HFFc6 (cell line): ENCODE measurements around the gene ASCC2. TPM values are rescaled to one million over a fixed set of nuclear protein-coding genes. Genes with fewer than 3 reads are reported as not detected.

Source experiments
- DNase-seq: peaks from one replicate; pipeline ENCODE4 v3.0.0-alpha.2; 2018
- H3K27ac Mint-ChIP-seq: 2 replicates; pipeline ENCODE4 v1.8.0; 2020; ENCODE audit warnings: mild to moderate bottlenecking, mixed read lengths
- H3K27me3 Mint-ChIP-seq: 2 replicates; pipeline ENCODE4 v1.8.0; 2021; ENCODE audit warnings: mild to moderate bottlenecking, moderate library complexity, mixed read lengths; ENCODE audit not compliant: insufficient read depth
- H3K36me3 Mint-ChIP-seq: 2 replicates; pipeline ENCODE4 v1.8.0; 2021; ENCODE audit warnings: low read depth, mixed read lengths
- H3K4me1 Mint-ChIP-seq: 2 replicates; pipeline ENCODE4 v1.8.0; 2020; ENCODE audit warnings: low read depth, mixed read lengths
- H3K4me3 Mint-ChIP-seq: 2 replicates; pipeline ENCODE4 v1.8.0; 2020; ENCODE audit warnings: mild to moderate bottlenecking, moderate library complexity, mixed read lengths
- H3K9me3 Mint-ChIP-seq: 2 replicates; pipeline ENCODE4 v1.8.0; 2020; ENCODE audit warnings: mild to moderate bottlenecking, mixed read lengths
- total RNA-seq, 6 experiments: library from RNA; stranded (reverse); fragmentation: NEBNext Ultra II Directional; extraction: Animal tissue kit (Norgen Biotek cat#: 25700); gene quantifications; 2 replicates in 1 of 6; 3 replicates in 5 of 6; pipeline ENCODE4 v1.2.3, GENCODE V29; 2021
- TF ChIP-seq, protein P1 (sequence below): fragments of 200-600 bp; sonication (generic); IDR thresholded peaks from 2 replicates; pipeline ENCODE4 v1.5.0; 2021; ENCODE audit warnings: antibody characterized with exemption, mild to moderate bottlenecking

Gene ASCC2
- total RNA-seq, 6 experiments from 2014 or later = 60.1 to 73.6 (median 66.4) TPM

GRCh38 chr22:29813563-29813962 is 24.5 kb downstream of the ASCC2 start:
- no peak overlapping the region for H3K27ac Mint-ChIP-seq
- peaks cover 3% of the 10 kb centered on the region; the same call in 1 of the 2 replicates for H3K27me3 Mint-ChIP-seq
- no peaks in the 10 kb centered on the region for H3K9me3 Mint-ChIP-seq
- peaks cover 24% of the 10 kb centered on the region; the same call in 1 of the 2 replicates for H3K4me1 Mint-ChIP-seq
- no peak overlapping the region for H3K4me3 Mint-ChIP-seq
- H3K36me3 Mint-ChIP-seq = peaks cover 27% of the 10 kb centered on the region
- DNase-seq = peak; percentile 43
- TF ChIP-seq, protein P1, sequence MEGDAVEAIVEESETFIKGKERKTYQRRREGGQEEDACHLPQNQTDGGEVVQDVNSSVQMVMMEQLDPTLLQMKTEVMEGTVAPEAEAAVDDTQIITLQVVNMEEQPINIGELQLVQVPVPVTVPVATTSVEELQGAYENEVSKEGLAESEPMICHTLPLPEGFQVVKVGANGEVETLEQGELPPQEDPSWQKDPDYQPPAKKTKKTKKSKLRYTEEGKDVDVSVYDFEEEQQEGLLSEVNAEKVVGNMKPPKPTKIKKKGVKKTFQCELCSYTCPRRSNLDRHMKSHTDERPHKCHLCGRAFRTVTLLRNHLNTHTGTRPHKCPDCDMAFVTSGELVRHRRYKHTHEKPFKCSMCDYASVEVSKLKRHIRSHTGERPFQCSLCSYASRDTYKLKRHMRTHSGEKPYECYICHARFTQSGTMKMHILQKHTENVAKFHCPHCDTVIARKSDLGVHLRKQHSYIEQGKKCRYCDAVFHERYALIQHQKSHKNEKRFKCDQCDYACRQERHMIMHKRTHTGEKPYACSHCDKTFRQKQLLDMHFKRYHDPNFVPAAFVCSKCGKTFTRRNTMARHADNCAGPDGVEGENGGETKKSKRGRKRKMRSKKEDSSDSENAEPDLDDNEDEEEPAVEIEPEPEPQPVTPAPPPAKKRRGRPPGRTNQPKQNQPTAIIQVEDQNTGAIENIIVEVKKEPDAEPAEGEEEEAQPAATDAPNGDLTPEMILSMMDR = peak; percentile 60; the same call in 1 of the 2 replicates

DNA sequence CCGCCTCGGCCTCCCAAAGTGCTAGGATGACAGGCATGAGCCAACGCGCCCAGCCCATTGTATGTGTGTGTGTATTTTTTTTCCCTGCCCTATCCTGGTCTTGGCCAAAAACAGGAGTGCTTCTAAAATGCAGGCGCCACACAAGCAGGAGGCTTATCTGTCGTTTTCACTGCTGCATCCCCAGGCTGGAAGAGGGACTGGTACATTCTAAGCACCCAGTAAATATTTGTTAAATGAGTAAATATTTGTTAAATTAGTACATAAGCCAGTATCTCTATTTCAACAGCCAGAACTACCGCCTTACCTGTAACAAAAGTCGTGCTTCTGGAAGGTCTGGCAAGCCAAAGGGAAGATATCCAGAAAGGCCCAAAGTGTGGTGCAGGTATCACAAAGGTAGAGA is 24.9 kb downstream of the ASCC2 start:
- Mint-ChIP-seq H3K27ac (no peak overlapping the region), H3K9me3 (no peaks in the 10 kb centered on the region), H3K4me1 (peaks cover 24% of the 10 kb centered on the region; the same call in 1 of the 2 replicates), H3K27me3 (peaks cover 3% of the 10 kb centered on the region; the same call in 1 of the 2 replicates), H3K36me3 (peaks cover 26% of the 10 kb centered on the region), H3K4me3 (no peak overlapping the region)
- DNase-seq = no peak
- TF ChIP-seq, protein P1 = no peak

DNA sequence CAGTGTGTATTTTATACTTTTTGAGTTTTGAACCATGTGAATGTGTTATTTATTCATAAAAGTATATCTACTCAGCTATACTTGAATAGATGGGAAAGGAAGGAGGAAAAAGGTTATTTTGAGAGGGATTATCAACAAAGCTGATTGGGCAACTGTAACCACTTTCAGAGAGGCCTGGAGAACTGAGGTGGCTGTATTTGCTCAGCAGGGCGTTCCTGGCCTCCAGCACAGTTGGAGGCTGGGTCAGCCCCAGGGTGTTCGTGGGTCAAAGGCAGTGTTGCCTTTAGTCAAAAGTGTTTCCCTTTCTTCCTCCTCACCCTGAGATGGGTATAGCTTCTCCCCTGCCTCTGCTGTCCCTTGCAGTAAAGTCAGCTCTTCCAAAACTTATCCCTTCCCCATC is 26.7 kb downstream of the ASCC2 start:
- H3K36me3 Mint-ChIP-seq = peaks cover 26% of the 10 kb centered on the region
- H3K27me3 Mint-ChIP-seq = peaks cover 3% of the 10 kb centered on the region; the same call in 1 of the 2 replicates
- TF ChIP-seq, protein P1 = no peak
- no peak for DNase-seq
- H3K4me3 Mint-ChIP-seq = no peak overlapping the region
- no peaks in the 10 kb centered on the region for H3K9me3 Mint-ChIP-seq
- peaks cover 16% of the 10 kb centered on the region; the same call in 1 of the 2 replicates for H3K4me1 Mint-ChIP-seq
- H3K27ac Mint-ChIP-seq = no peak overlapping the region

- DNase-seq = no peak
- peaks cover 26% of the 10 kb centered on the region for H3K36me3 Mint-ChIP-seq
- no peak overlapping the region for H3K4me3 Mint-ChIP-seq
- no peak overlapping the region; the same call in 1 of the 2 replicates for H3K27ac Mint-ChIP-seq
- H3K27me3 Mint-ChIP-seq = peaks cover 3% of the 10 kb centered on the region
- no peaks in the 10 kb centered on the region for H3K9me3 Mint-ChIP-seq
- H3K4me1 Mint-ChIP-seq = peaks cover 12% of the 10 kb centered on the region; the same call in 1 of the 2 replicates
- TF ChIP-seq, protein P1 = no peak
Observed at GRCh38 chr22:29810216-29810615, 27.9 kb downstream of the ASCC2 start.

DNA sequence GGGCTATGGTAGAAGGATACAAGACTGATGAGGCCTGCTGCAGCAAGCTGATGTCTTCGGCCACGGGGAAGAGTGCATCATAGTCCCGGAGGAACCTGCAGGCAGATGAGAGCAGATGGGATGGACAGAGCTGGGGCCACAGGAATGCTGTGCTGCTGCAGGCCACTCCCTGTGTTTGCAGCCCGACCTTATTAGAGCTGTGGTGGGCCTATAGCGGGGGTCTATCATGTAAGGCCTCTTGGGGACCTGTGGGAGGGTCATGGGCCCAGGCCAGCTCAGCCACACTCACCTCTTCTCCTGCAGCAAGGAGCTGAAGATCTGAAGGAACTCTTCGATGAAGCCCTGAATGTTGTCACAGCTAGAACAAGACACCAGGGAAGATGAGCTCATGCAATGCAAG is 31.9 kb downstream of the ASCC2 start:
- H3K27me3 Mint-ChIP-seq = no peaks in the 10 kb centered on the region; the same call in 1 of the 2 replicates
- peaks cover 14% of the 10 kb centered on the region; the same call in 1 of the 2 replicates for H3K36me3 Mint-ChIP-seq
- no peak overlapping the region; the same call in 1 of the 2 replicates for H3K27ac Mint-ChIP-seq
- H3K9me3 Mint-ChIP-seq = no peaks in the 10 kb centered on the region
- DNase-seq = no peak
- TF ChIP-seq, protein P1 = no peak
- no peak overlapping the region for H3K4me3 Mint-ChIP-seq
- peaks cover 4% of the 10 kb centered on the region; the same call in 1 of the 2 replicates for H3K4me1 Mint-ChIP-seq
